A673 (cell line): ENCODE measurements around the gene KISS1. TPM values are rescaled to one million over a fixed set of nuclear protein-coding genes. Genes with fewer than 3 reads are reported as not detected.

Experiments
- BruUV-seq: library from RNA; stranded (reverse); fragments of 400-500 nt; replicated peaks from 2 replicates; lab custom pipeline; 2021; lab: Mats Ljungman, UMichigan
- CTCF ChIA-PET: fragments of 300-600 bp; sonication (Branson Sonifier 250); formaldehyde crosslinking; loops from one replicate; lab custom pipeline; 2022; ENCODE audit warnings: antibody characterized with exemption; lab: Charles Lee
- POLR2A ChIA-PET: fragments of 300-600 bp; sonication (Branson Sonifier 250); formaldehyde crosslinking; loops from one replicate; lab custom pipeline; 2022; ENCODE audit warnings: antibody characterized with exemption; ENCODE audit not compliant: low non-redundant PET; lab: Charles Lee
- DNase-seq: peaks from one replicate; pipeline ENCODE4 v3.0.0-alpha.2; 2015; ENCODE audit warnings: low spot score
- H3K27ac ChIP-seq: fragments of 200-600 bp; sonication (generic); 2 replicates; pipeline ENCODE4 v1.5.1; 2016; ENCODE audit warnings: mixed run types, low read depth, mild to moderate bottlenecking, mixed read lengths, antibody characterized with exemption, low read length; ENCODE audit not compliant: poor library complexity, severe bottlenecking
- H3K27me3 ChIP-seq: fragments of 200-600 bp; sonication (generic); replicated peaks from 2 replicates; pipeline ENCODE4 v1.6.1; 2017; ENCODE audit warnings: mixed run types, low read depth, mild to moderate bottlenecking, mixed read lengths, antibody characterized with exemption, low read length; ENCODE audit not compliant: insufficient read depth, poor library complexity
- H3K36me3 ChIP-seq: fragments of 200-600 bp; sonication (generic); 2 replicates; pipeline ENCODE4 v1.6.1; 2016; ENCODE audit warnings: mixed run types, mild to moderate bottlenecking, mixed read lengths, antibody characterized with exemption, low read length; ENCODE audit not compliant: insufficient read depth, poor library complexity, severe bottlenecking
- H3K4me1 ChIP-seq: fragments of 200-600 bp; sonication (generic); 2 replicates; pipeline ENCODE4 v1.6.1; 2017; ENCODE audit warnings: mixed run types, mild to moderate bottlenecking, mixed read lengths, antibody characterized with exemption, low read length; ENCODE audit not compliant: insufficient read depth, poor library complexity, severe bottlenecking
- H3K4me3 ChIP-seq: fragments of 200-600 bp; sonication (generic); 2 replicates; pipeline ENCODE4 v1.5.1; 2016; ENCODE audit warnings: low read depth, mixed run types, mild to moderate bottlenecking, mixed read lengths, low read length; ENCODE audit not compliant: poor library complexity, severe bottlenecking
- H3K9me3 ChIP-seq: fragments of 200-600 bp; sonication (generic); 2 replicates; pipeline ENCODE4 v1.6.1; 2016; ENCODE audit warnings: mixed run types, low read depth, mild to moderate bottlenecking, mixed read lengths, antibody characterized with exemption, low read length; ENCODE audit not compliant: poor library complexity, severe bottlenecking
- CTCF ChIP-seq: fragments of 300-800, 200-600 bp; sonication (generic); conservative IDR thresholded peaks from 2 replicates; pipeline ENCODE4 v1.5.1; 2017; ENCODE audit warnings: low read depth, mild to moderate bottlenecking, antibody characterized with exemption, low read length, moderate library complexity, mixed read lengths
- EZH2 ChIP-seq: fragments of 200-600 bp; sonication (generic); IDR thresholded peaks from 2 replicates; pipeline ENCODE4 v1.6.1; 2017; ENCODE audit warnings: borderline replicate concordance, low read depth, mild to moderate bottlenecking, mixed read lengths, antibody characterized with exemption, low read length; ENCODE audit not compliant: poor library complexity, severe bottlenecking
- intact Hi-C: fragments of 100-400 bp; cut with micrococcal nuclease; formaldehyde crosslinking; loops from one replicate; pipeline ENCODE4 v1.10.0; 2022; ENCODE audit not compliant: unreplicated experiment
- total RNA-seq: library from RNA; stranded (reverse); gene quantifications from 2 replicates; pipeline ENCODE4 v1.2.3, GENCODE V29; 2021

Gene KISS1
- total RNA-seq, 1 experiment from 2014 or later, result not detected

GRCh38 chr1:204141131-204141530, 55.2 kb downstream of the KISS1 start:
- no TSS peak for BruUV-seq
- H3K4me1 ChIP-seq, result no peaks in the 10 kb centered on the region
- ChIA-PET CTCF (no interaction called here), POLR2A (no interaction called here)
- H3K27ac ChIP-seq, result no peak overlapping the region
- no peak for DNase-seq
- no peaks in the 10 kb centered on the region for H3K27me3 ChIP-seq
- intact Hi-C loops, result no loop called here
- no peaks in the 10 kb centered on the region for H3K36me3 ChIP-seq
- no peaks in the 10 kb centered on the region for H3K9me3 ChIP-seq
- TF ChIP-seq EZH2 (no peak), CTCF (no peak)
- H3K4me3 ChIP-seq, result no peak overlapping the region

Other genes with a start within 250 kb of the KISS1 start
- 9.4 and 11.5 TPM in 2 replicates for gene SOX13, start 123.4 kb downstream of the KISS1 start, total RNA-seq
- 7.3 and 8.3 TPM in 2 replicates for gene ETNK2, start 44.4 kb downstream of the KISS1 start, total RNA-seq
- not detected in 2 replicates for gene REN, start 30.2 kb downstream of the KISS1 start, total RNA-seq
- not detected in 2 replicates for gene GOLT1A, start 17.5 kb upstream of the KISS1 start, total RNA-seq
- gene PLEKHA6, start 163.4 kb upstream of the KISS1 start, total RNA-seq, result 0.58 and 0.70 TPM in 2 replicates
- 46.9 and 52.5 TPM in 2 replicates for gene PPP1R15B, start 215.3 kb upstream of the KISS1 start, total RNA-seq